ENCODE results near the gene SCAPER. TPM values are rescaled to one million over a fixed set of nuclear protein-coding genes. Genes with fewer than 3 reads are reported as not detected.

SCAPER gene
- polyA plus RNA-seq, 2 of the 4 experiments (the other 2 are of a cell fraction) = 4.9 to 5.5 TPM

- no peak for ATAC-seq
- FAIRE-seq = no peak
- H3K9me3 ChIP-seq = no peaks in the 10 kb centered on the region
- H3K27ac ChIP-seq = no peak overlapping the region
- no peak for DNase-seq (ENCODE audit: low read depth in 1 of 2, low spot score in 1 of 2)
- H3K4me1 ChIP-seq = 0 out of 3 replicates have a peak, but pooled peaks cover 5% of the 10 kb centered on the region
- TF ChIP-seq HEYL (CRISPR knock-in tag; IDR thresholded peaks at IDR 0.05) = no peak
- TF ChIP-seq CHD2 (IDR thresholded peaks at IDR 0.05; ENCODE audit: low read length, partially characterized antibody) = no peak
- no peak for TF ChIP-seq HES2 (IDR thresholded peaks at IDR 0.05)
- no peak for TF ChIP-seq POLR2A (IDR thresholded peaks at IDR 0.05; ENCODE audit: low read length)
- no peak for TF ChIP-seq ZSCAN20 (CRISPR knock-in tag; IDR thresholded peaks at IDR 0.05)
- no peak overlapping the region for H3K4me3 ChIP-seq
- CTCF ChIA-PET = no interaction called here
- 80% methylated on average over 1 of the region's 1 CpG for WGBS (ENCODE audit: missing lambda C conversion rate)
- POLR2A ChIA-PET = no interaction called here
- no peak overlapping the region for H3K4me2 ChIP-seq
These were observed 379.0 kb downstream of the SCAPER start for GRCh38 chr15:76526111-76526510.

DNA sequence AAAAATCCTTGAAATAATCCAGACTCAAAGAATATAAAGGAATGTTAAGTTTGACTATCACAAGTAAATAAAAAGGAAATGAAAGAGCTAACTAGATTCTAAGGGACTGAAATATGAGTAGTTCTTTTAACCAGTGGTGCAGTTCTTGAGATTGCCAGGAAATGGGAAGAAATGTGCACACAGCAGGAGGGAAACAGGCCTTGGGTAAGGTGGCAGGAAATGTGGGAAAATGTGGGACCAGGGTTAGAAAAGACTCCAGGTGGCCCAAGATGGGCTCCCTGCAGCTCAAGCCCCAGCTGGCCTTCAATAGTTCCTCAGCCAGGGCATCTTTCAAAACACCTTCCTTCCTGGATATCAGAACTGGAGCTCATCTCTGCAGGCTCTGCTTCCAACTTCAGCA is 387.2 kb downstream of the SCAPER start:
- ATAC-seq (no peak), FAIRE-seq (no peak), DNase-seq (ENCODE audit: low read depth in 1 of 2, low spot score in 1 of 2) (no peak)
- Histone ChIP-seq H3K27ac (no peak overlapping the region), H3K4me1 (no peaks in the 10 kb centered on the region), H3K4me3 (no peak overlapping the region), H3K4me2 (no peak overlapping the region), H3K9me3 (no peaks in the 10 kb centered on the region)
- CTCF ChIA-PET = interaction anchor here (0.8 to 1.2 kb wide), 4 partner anchors 10 to 327 kb away, joined by 3 to 5 read pairs (median 4); no protein-coding TSS in a partner anchor
- TF ChIP-seq, protein P1, sequence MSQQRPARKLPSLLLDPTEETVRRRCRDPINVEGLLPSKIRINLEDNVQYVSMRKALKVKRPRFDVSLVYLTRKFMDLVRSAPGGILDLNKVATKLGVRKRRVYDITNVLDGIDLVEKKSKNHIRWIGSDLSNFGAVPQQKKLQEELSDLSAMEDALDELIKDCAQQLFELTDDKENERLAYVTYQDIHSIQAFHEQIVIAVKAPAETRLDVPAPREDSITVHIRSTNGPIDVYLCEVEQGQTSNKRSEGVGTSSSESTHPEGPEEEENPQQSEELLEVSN (IDR thresholded peaks at IDR 0.05; ENCODE audit: borderline replicate concordance, low read depth) = no peak
- no peak for TF ChIP-seq MAFK (IDR thresholded peaks at IDR 0.05; ENCODE audit: partially characterized antibody)
- TF ChIP-seq RFX5 (IDR thresholded peaks at IDR 0.05) = no peak
- TF ChIP-seq HES2 (IDR thresholded peaks at IDR 0.05) = no peak
- TF ChIP-seq REST (IDR thresholded peaks at IDR 0.05) = no peak
- no peak for TF ChIP-seq CBX8 (IDR thresholded peaks at IDR 0.05)
- TF ChIP-seq RARB (CRISPR knock-in tag; IDR thresholded peaks at IDR 0.05) = no peak
- no peak for TF ChIP-seq ZSCAN20 (CRISPR knock-in tag; IDR thresholded peaks at IDR 0.05)
- TF ChIP-seq ZNF302 (CRISPR knock-in tag; IDR thresholded peaks at IDR 0.05) = no peak
- TF ChIP-seq, protein P2, sequence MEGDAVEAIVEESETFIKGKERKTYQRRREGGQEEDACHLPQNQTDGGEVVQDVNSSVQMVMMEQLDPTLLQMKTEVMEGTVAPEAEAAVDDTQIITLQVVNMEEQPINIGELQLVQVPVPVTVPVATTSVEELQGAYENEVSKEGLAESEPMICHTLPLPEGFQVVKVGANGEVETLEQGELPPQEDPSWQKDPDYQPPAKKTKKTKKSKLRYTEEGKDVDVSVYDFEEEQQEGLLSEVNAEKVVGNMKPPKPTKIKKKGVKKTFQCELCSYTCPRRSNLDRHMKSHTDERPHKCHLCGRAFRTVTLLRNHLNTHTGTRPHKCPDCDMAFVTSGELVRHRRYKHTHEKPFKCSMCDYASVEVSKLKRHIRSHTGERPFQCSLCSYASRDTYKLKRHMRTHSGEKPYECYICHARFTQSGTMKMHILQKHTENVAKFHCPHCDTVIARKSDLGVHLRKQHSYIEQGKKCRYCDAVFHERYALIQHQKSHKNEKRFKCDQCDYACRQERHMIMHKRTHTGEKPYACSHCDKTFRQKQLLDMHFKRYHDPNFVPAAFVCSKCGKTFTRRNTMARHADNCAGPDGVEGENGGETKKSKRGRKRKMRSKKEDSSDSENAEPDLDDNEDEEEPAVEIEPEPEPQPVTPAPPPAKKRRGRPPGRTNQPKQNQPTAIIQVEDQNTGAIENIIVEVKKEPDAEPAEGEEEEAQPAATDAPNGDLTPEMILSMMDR (IDR thresholded peaks at IDR 0.05) = no peak
- POLR2A ChIA-PET = no interaction called here

- Histone ChIP-seq H3K4me3 (no peak overlapping the region), H3K4me1 (no peaks in the 10 kb centered on the region), H3K27ac (no peak overlapping the region), H3K4me2 (no peak overlapping the region), H3K9me3 (no peaks in the 10 kb centered on the region)
- FAIRE-seq (no peak), ATAC-seq (no peak), DNase-seq (ENCODE audit: low read depth in 1 of 2, low spot score in 1 of 2) (no peak)
- no peak for TF ChIP-seq CBX8 (IDR thresholded peaks at IDR 0.05)
- ChIA-PET CTCF (interaction anchor here (0.6 to 1.4 kb wide), 3 partner anchors 9 to 14 kb away, joined by 3 to 7 read pairs (median 4); no protein-coding TSS in a partner anchor), POLR2A (no interaction called here)
- 84% methylated on average over 1 of the region's 1 CpG for WGBS (ENCODE audit: missing lambda C conversion rate)
These were observed 390.9 kb downstream of the SCAPER start for GRCh38 chr15:76514282-76514681.

Measured in A549 (cell line).